ENCODE data around the gene AFAP1. TPM values are rescaled to one million over a fixed set of nuclear protein-coding genes. Genes with fewer than 3 reads are reported as not detected.

AFAP1 gene
- total and polyA plus RNA-seq, 12 donors, result 2.9 to 8.9 (median 5.8) TPM

- TF ChIP-seq CTCF (IDR thresholded peaks at IDR 0.05), result no peak
- no peaks in the 10 kb centered on the region for H3K36me3 ChIP-seq
- peaks cover 0 to 73% (median 41%) of the 10 kb centered on the region in 9 donors for H3K4me1 ChIP-seq
- no peak for ATAC-seq
- peak overlapping the region in 1 of 10 donors; percentile 39 for H3K27ac ChIP-seq
- 87 to 93% methylated on average over 2 of the region's 2 CpGs for WGBS, 2 donors
- H3K27me3 ChIP-seq, result no peaks in the 10 kb centered on the region
- DNase-seq, result no peak
- H3K9me3 ChIP-seq, result no peaks in the 10 kb centered on the region
- H3K4me3 ChIP-seq, result no peak overlapping the region
- intact Hi-C loops (cut with DNase I), result no loop called here
Measured at GRCh38 chr4:7902826-7903225, 36.8 kb downstream of the AFAP1 start.

- H3K27me3 ChIP-seq, result no peaks in the 10 kb centered on the region
- no peak for TF ChIP-seq CTCF (IDR thresholded peaks at IDR 0.05)
- H3K36me3 ChIP-seq, result no peaks in the 10 kb centered on the region
- peaks cover 0 to 73% (median 41%) of the 10 kb centered on the region in 9 donors for H3K4me1 ChIP-seq
- WGBS, 2 donors, result 67 to 72% methylated on average over 7 of the region's 7 CpGs
- DNase-seq (no peak), ATAC-seq (no peak)
- H3K4me3 ChIP-seq, result no peak overlapping the region
- no peaks in the 10 kb centered on the region for H3K9me3 ChIP-seq
- peak overlapping the region in 2 of 10 donors; percentile 10 to 39 for H3K27ac ChIP-seq
- intact Hi-C loops (cut with DNase I), result no loop called here
Measured at GRCh38 chr4:7902101-7902553, 37.5 kb downstream of the AFAP1 start.

- peaks cover 0 to 69% (median 35%) of the 10 kb centered on the region in 9 donors for H3K4me1 ChIP-seq
- H3K36me3 ChIP-seq, result no peaks in the 10 kb centered on the region
- H3K27ac ChIP-seq, result no peak overlapping the region
- ATAC-seq, result no peak
- intact Hi-C loops (cut with DNase I), result no loop called here
- H3K9me3 ChIP-seq, result no peaks in the 10 kb centered on the region
- 69 to 70% methylated on average over 13 of the region's 13 CpGs for WGBS, 2 donors
- H3K4me3 ChIP-seq, result no peak overlapping the region
- no peak for TF ChIP-seq CTCF (IDR thresholded peaks at IDR 0.05)
- DNase-seq, result no peak
- no peaks in the 10 kb centered on the region for H3K27me3 ChIP-seq
Measured at GRCh38 chr4:7901311-7901885, 38.3 kb downstream of the AFAP1 start.

- WGBS, 2 donors, result 73 to 81% methylated on average over 8 to 9 of the region's 9 CpGs
- H3K4me1 ChIP-seq, result peaks cover 0 to 60% (median 28%) of the 10 kb centered on the region in 9 donors
- H3K4me3 ChIP-seq, result no peak overlapping the region
- H3K27ac ChIP-seq, result no peak overlapping the region
- DNase-seq (no peak), ATAC-seq (no peak)
- intact Hi-C loops (cut with DNase I), result no loop called here
- no peak for TF ChIP-seq CTCF (IDR thresholded peaks at IDR 0.05)
- no peaks in the 10 kb centered on the region for H3K36me3 ChIP-seq
- no peaks in the 10 kb centered on the region for H3K27me3 ChIP-seq
- H3K9me3 ChIP-seq, result no peaks in the 10 kb centered on the region
Measured at GRCh38 chr4:7900334-7900909, 39.2 kb downstream of the AFAP1 start.
